Nucleus accumbens (tissue), 56 donors: ENCODE measurements around the gene SCYL1.
A peak's percentile ranks its signal among the peaks of the same experiment; 100 is the strongest.

Experiments
- DNase-seq, 56 donors: peaks; one replicate each; lab custom pipeline; 2025; lab: John Stamatoyannopoulos, UW

The SCYL1 gene

GRCh38 chr11:65524741-65525545 lies at the start of gene SCYL1:
SCYL1 (plus strand) TSS chr11:65525083; CDS start chr11:65525154, 71 bp downstream.
- DNase-seq = peak in 53 of 56 donors; percentile 28 to 93 (median 79)

- DNase-seq = no peak
These were observed 48.2 kb upstream of the SCYL1 start for GRCh38 chr11:65476632-65477148.

- peak in 55 of 56 donors; percentile 67 to 97 (median 93) for DNase-seq
These were observed 47.5 kb upstream of the SCYL1 start for GRCh38 chr11:65477149-65477965.

- DNase-seq = peak in 33 of 56 donors; percentile 27 to 65 (median 46)
These were observed 46.3 kb upstream of the SCYL1 start for GRCh38 chr11:65478388-65479183.

- peak in 33 of 56 donors; percentile 26 to 80 (median 60) for DNase-seq
These were observed 45.4 kb upstream of the SCYL1 start for GRCh38 chr11:65479184-65480145.

GRCh38 chr11:65482306-65482850 lies 42.5 kb upstream of the SCYL1 start:
- no peak for DNase-seq

- DNase-seq = peak in 1 of 56 donors; percentile 31
These were observed 39.0 kb upstream of the SCYL1 start for GRCh38 chr11:65485920-65486219.

GRCh38 chr11:65486570-65487466 lies 38.1 kb upstream of the SCYL1 start:
- peak in 8 of 56 donors; percentile 55 to 76 (median 64) for DNase-seq

- peak; percentile 81 to 100 (median 99) for DNase-seq
These were observed 37.2 kb upstream of the SCYL1 start for GRCh38 chr11:65487467-65488272.

- DNase-seq = peak in 27 of 56 donors; percentile 24 to 79 (median 60)
These were observed 36.4 kb upstream of the SCYL1 start for GRCh38 chr11:65488273-65489034.

GRCh38 chr11:65489035-65489705 lies 35.7 kb upstream of the SCYL1 start:
- DNase-seq = peak in 28 of 56 donors; percentile 30 to 74 (median 52)

GRCh38 chr11:65489706-65490320 lies 35.1 kb upstream of the SCYL1 start:
- peak in 10 of 56 donors; percentile 40 to 61 (median 48) for DNase-seq

- DNase-seq = no peak
These were observed 33.8 kb upstream of the SCYL1 start for GRCh38 chr11:65491163-65491465.

- peak in 40 of 56 donors; percentile 30 to 91 (median 54) for DNase-seq
These were observed 33.1 kb upstream of the SCYL1 start for GRCh38 chr11:65491614-65492386.

GRCh38 chr11:65492387-65492636 lies 32.6 kb upstream of the SCYL1 start:
- DNase-seq = no peak
